AG08396 (cell line): Measurements from ENCODE around the gene MGRN1.
"Not testable (repeated sequence)": the region's sequence is repeated elsewhere in the genome, so short reads cannot be mapped to it uniquely, and the experiment has no call there.

Source experiments
- DNase-seq: peaks from one replicate; pipeline ENCODE4 v3.0.0; 2012; ENCODE audit warnings: low spot score, mixed read lengths

The MGRN1 gene

GRCh38 chr16:4734730-4735535, 110.3 kb downstream of the MGRN1 start:
- DNase-seq = peak; percentile 93

- no peak for DNase-seq
Measured at GRCh38 chr16:4736546-4736945, 111.9 kb downstream of the MGRN1 start.

- no peak for DNase-seq
Measured at GRCh38 chr16:4737545-4737944, 112.9 kb downstream of the MGRN1 start.

- DNase-seq = not testable (repeated sequence)
Measured at GRCh38 chr16:4738370-4738769, 113.7 kb downstream of the MGRN1 start.
